Endothelial cell of umbilical vein (primary cell): Measurements from ENCODE around the gene NUP54. TPM values are rescaled to one million over a fixed set of nuclear protein-coding genes. Genes with fewer than 3 reads are reported as not detected.

Experiments
- BruUV-seq: library from RNA; stranded (reverse); fragments of 400-500 nt; replicated peaks from 2 replicates; lab custom pipeline; 2021; lab: Mats Ljungman, UMichigan
- CTCF ChIA-PET: fragments of 300-600, 350-600 bp; sonication (Branson Sonifier 250); formaldehyde crosslinking; loops from one replicate; lab custom pipeline; 2021; ENCODE audit warnings: antibody characterized with exemption, inconsistent platforms; lab: Charles Lee
- POLR2A ChIA-PET: fragments of 300-600, 350-600 bp; sonication (Branson Sonifier 250); formaldehyde crosslinking; loops from one replicate; lab custom pipeline; 2021; ENCODE audit warnings: antibody characterized with exemption, inconsistent platforms; lab: Charles Lee
- DNase-seq: peaks from one replicate; pipeline ENCODE4 v3.0.0-alpha.2; 2011; ENCODE audit warnings: low read depth, low spot score
- FAIRE-seq: peaks from 2 replicates; lab custom pipeline; 2011; peaks lifted over from hg19 to GRCh38; lab: Jason Lieb, UNC
- H2AFZ ChIP-seq: 2 replicates; pipeline ENCODE4 v1.6.0; 2012; ENCODE audit warnings: low read depth, low read length, control low read depth, inconsistent platforms
- H3K27ac ChIP-seq: 2 replicates; pipeline ENCODE4 v1.5.1; 2011; ENCODE audit warnings: low read depth, mild to moderate bottlenecking, control low read depth, low read length, moderate library complexity; ENCODE audit not compliant: insufficient read depth
- H3K27me3 ChIP-seq, 2 experiments: 2 replicates each; pipeline versions ENCODE4 v1.6.0 to v1.6.1; 2011; ENCODE audit warnings: low read length in 2 of 2, mixed read lengths in 1 of 2; ENCODE audit not compliant: control insufficient read depth in 2 of 2, insufficient read depth in 2 of 2
- H3K36me3 ChIP-seq, 2 experiments: 2 replicates in 1 of 2; 3 replicates in 1 of 2; pipeline ENCODE4 v1.5.1; 2011; ENCODE audit warnings: low read length in 2 of 2, mild to moderate bottlenecking in 1 of 2, moderate library complexity in 1 of 2; ENCODE audit not compliant: control insufficient read depth in 2 of 2, insufficient read depth in 2 of 2; ENCODE audit errors: extremely low read depth in 1 of 2
- H3K4me1 ChIP-seq: 3 replicates; pipeline ENCODE4 v1.5.1; 2011; ENCODE audit warnings: mild to moderate bottlenecking, low read length; ENCODE audit not compliant: control insufficient read depth, insufficient read depth; ENCODE audit errors: extremely low read depth
- H3K4me2 ChIP-seq: 2 replicates; pipeline ENCODE4 v1.6.1; 2011; ENCODE audit warnings: low read length, control low read depth, mixed read lengths; ENCODE audit not compliant: insufficient read depth
- H3K4me3 ChIP-seq, 3 experiments: fragments of 200-600 bp in 1 of 3; sonication (generic), shearing (Covaris generic) in 1 of 3; replicated peaks in 1 of 3; 2 replicates each; pipeline ENCODE4 v1.5.1; 2011 to 2016; ENCODE audit warnings: control low read depth in 3 of 3, low read length in 3 of 3, mild to moderate bottlenecking in 2 of 3, inconsistent platforms in 1 of 3, low read depth in 1 of 3, moderate library complexity in 1 of 3; ENCODE audit not compliant: insufficient read depth in 1 of 3
- H3K79me2 ChIP-seq: 2 replicates; pipeline ENCODE4 v1.6.0; 2012; ENCODE audit warnings: low read length, inconsistent platforms; ENCODE audit not compliant: control insufficient read depth, insufficient read depth
- H3K9ac ChIP-seq: replicated peaks from 2 replicates; pipeline ENCODE3; 2011; ENCODE audit warnings: low read length, control low read depth; ENCODE audit not compliant: insufficient read depth; ENCODE audit errors: extremely low read depth
- H3K9me1 ChIP-seq: replicated peaks from 3 replicates; pipeline ENCODE4 v1.6.0; 2011; ENCODE audit warnings: mild to moderate bottlenecking, low read length; ENCODE audit not compliant: control insufficient read depth, insufficient read depth; ENCODE audit errors: extremely low read depth
- H3K9me3 ChIP-seq: replicated peaks from 2 replicates; pipeline ENCODE4 v1.5.1; 2012; ENCODE audit warnings: low read length, inconsistent platforms; ENCODE audit not compliant: control insufficient read depth, insufficient read depth
- H4K20me1 ChIP-seq: replicated peaks from 2 replicates; pipeline ENCODE3; 2011; ENCODE audit warnings: mild to moderate bottlenecking, low read length; ENCODE audit not compliant: control insufficient read depth, insufficient read depth; ENCODE audit errors: extremely low read depth
- EZH2 ChIP-seq: IDR thresholded peaks from 2 replicates; pipeline ENCODE4 v1.6.1; 2012; ENCODE audit warnings: borderline replicate concordance, low read depth, mild to moderate bottlenecking, moderate library complexity, low read length, inconsistent platforms; ENCODE audit not compliant: severe bottlenecking
- FOS ChIP-seq: IDR thresholded peaks from 2 replicates; pipeline ENCODE4 v1.6.1; 2011; ENCODE audit warnings: mild to moderate bottlenecking, low read length, moderate library complexity, borderline replicate concordance; ENCODE audit not compliant: insufficient read depth
- GATA2 ChIP-seq: IDR thresholded peaks from 2 replicates; pipeline ENCODE4 v1.7.0; 2011; ENCODE audit warnings: low read depth, mild to moderate bottlenecking, moderate library complexity, mixed read lengths, low read length; ENCODE audit not compliant: insufficient read length, insufficient read depth
- JUN ChIP-seq: IDR thresholded peaks from 2 replicates; pipeline ENCODE4 v1.6.1; 2011; ENCODE audit warnings: borderline replicate concordance, low read depth; ENCODE audit not compliant: insufficient read length, insufficient read depth
- MYC ChIP-seq: IDR thresholded peaks from one replicate; pipeline ENCODE4 v1.6.1; 2011; ENCODE audit warnings: mild to moderate bottlenecking, low read depth, low read length
- POLR2A ChIP-seq: IDR thresholded peaks from 2 replicates; pipeline ENCODE4 v1.6.1; 2012; ENCODE audit warnings: low read depth, mild to moderate bottlenecking, control low read depth, low read length
- POLR2AphosphoS5 ChIP-seq: IDR thresholded peaks from 2 replicates; pipeline ENCODE4 v1.6.1; 2012; ENCODE audit warnings: low read depth, mild to moderate bottlenecking, control low read depth, low read length, moderate library complexity; ENCODE audit not compliant: insufficient read depth
- dilution Hi-C: fragments of 300-500 bp; cut with MboI; formaldehyde crosslinking; loops from one replicate; pipeline ENCODE4 v1.15.0; 2019; ENCODE audit warnings: low sequenced_read_pairs; ENCODE audit not compliant: extremely low pct_ligation_motif_present
- intact Hi-C: fragments of 100-400 bp; cut with micrococcal nuclease; formaldehyde crosslinking; loops from one replicate; pipeline ENCODE4 v1.10.0; 2022
- polyA plus RNA-seq, 4 experiments: library from polyadenylated mRNA; depleted of rRNA in 3 of 4; stranded (reverse) in 3 of 4; unstranded in 1 of 4; fragments of >200 nt; gene quantifications; 2 replicates each; pipeline versions ENCODE4 v1.2.1 to v1.2.3, GENCODE V29; 2011 to 2012; ENCODE audit warnings: missing spikeins in 1 of 4
- total RNA-seq: library from RNA; stranded (reverse); gene quantifications from 2 replicates; pipeline ENCODE4 v1.2.3, GENCODE V29; 2021
- TF ChIP-seq, protein P1 (sequence below), 2 donors: IDR thresholded peaks; 1 replicate in 1 of 2; 2 replicates in 1 of 2; pipeline ENCODE4 v1.5.1; 2011; ENCODE audit warnings: low read length in 2 of 2, mild to moderate bottlenecking in 2 of 2, moderate library complexity in 2 of 2, control low read depth in 1 of 2, inconsistent platforms in 1 of 2, low read depth in 1 of 2; ENCODE audit not compliant: insufficient read depth in 1 of 2; ENCODE audit errors: extremely low read depth in 1 of 2
- TF ChIP-seq, protein P2 (sequence below): IDR thresholded peaks from 2 replicates; pipeline ENCODE4 v1.6.1; 2011; ENCODE audit not compliant: insufficient read depth, insufficient read length

NUP54 gene
- total and polyA plus RNA-seq, 2 donors (not counting 3 experiments of a cell fraction or from before 2014, with no cell fraction given) = 25.7 to 45.7 TPM

DNA sequence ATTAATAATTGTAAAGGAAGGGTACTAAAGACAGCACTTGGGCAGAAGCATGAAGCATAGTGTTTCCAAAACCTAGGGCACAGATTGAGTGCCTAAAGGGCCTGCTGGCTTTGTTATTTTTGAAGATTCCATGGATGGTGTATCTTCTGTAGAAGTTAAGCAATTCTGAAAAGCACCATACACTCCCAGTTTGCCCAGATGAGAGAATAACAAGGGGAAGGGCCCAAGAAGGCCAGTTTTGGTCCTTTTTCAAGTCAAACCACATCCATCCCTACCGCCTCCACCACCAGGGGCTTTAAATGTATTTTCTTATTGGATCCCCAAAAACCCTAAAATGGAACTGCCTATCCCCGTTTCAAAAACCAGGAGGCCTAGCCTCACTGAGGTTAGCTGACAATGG lies 48.2 kb upstream of the NUP54 start:
- Histone ChIP-seq H3K36me3 (peaks cover 3 to 17% of the 10 kb centered on the region in 2 experiments), H3K79me2 (peaks cover 26% of the 10 kb centered on the region), H2AFZ (no peak overlapping the region), H3K9me1 (no peaks in the 10 kb centered on the region), H3K9ac (no peak overlapping the region), H3K4me2 (no peak overlapping the region), H3K27me3 (no peaks in the 10 kb centered on the region), H3K9me3 (no peaks in the 10 kb centered on the region), H3K4me3 (no peak overlapping the region), H3K27ac (no peak overlapping the region), H3K4me1 (peaks cover 33% of the 10 kb centered on the region), H4K20me1 (no peaks in the 10 kb centered on the region)
- FAIRE-seq (no peak), DNase-seq (no peak)
- TF ChIP-seq, protein P1, sequence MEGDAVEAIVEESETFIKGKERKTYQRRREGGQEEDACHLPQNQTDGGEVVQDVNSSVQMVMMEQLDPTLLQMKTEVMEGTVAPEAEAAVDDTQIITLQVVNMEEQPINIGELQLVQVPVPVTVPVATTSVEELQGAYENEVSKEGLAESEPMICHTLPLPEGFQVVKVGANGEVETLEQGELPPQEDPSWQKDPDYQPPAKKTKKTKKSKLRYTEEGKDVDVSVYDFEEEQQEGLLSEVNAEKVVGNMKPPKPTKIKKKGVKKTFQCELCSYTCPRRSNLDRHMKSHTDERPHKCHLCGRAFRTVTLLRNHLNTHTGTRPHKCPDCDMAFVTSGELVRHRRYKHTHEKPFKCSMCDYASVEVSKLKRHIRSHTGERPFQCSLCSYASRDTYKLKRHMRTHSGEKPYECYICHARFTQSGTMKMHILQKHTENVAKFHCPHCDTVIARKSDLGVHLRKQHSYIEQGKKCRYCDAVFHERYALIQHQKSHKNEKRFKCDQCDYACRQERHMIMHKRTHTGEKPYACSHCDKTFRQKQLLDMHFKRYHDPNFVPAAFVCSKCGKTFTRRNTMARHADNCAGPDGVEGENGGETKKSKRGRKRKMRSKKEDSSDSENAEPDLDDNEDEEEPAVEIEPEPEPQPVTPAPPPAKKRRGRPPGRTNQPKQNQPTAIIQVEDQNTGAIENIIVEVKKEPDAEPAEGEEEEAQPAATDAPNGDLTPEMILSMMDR (IDR thresholded peaks at IDR 0.05; ENCODE audit: extremely low read depth in 1 of 2, insufficient read depth in 1 of 2, low read depth in 1 of 2, low read length in 2 of 2) = no peak
- TF ChIP-seq MYC (no peak), GATA2 (no peak), POLR2AphosphoS5 (no peak), POLR2A (no peak), JUN (no peak), EZH2 (no peak), FOS (no peak)
- TF ChIP-seq, protein P2, sequence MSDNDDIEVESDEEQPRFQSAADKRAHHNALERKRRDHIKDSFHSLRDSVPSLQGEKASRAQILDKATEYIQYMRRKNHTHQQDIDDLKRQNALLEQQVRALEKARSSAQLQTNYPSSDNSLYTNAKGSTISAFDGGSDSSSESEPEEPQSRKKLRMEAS = no peak
- no TSS peak for BruUV-seq
- POLR2A ChIA-PET = no interaction called here
- CTCF ChIA-PET = interaction anchor here (1.2 to 4.3 kb wide), 2 partner anchors 12 to 18 kb away, joined by 4 to 42 read pairs; no protein-coding TSS in a partner anchor
- intact Hi-C loops (no loop called here), dilution Hi-C loops (no loop called here)
